ENCODE data around the gene POTEB.
"Not testable (repeated sequence)": the region's sequence is repeated elsewhere in the genome, so short reads cannot be mapped to it uniquely, and the experiment has no call there.

Gene POTEB

DNA sequence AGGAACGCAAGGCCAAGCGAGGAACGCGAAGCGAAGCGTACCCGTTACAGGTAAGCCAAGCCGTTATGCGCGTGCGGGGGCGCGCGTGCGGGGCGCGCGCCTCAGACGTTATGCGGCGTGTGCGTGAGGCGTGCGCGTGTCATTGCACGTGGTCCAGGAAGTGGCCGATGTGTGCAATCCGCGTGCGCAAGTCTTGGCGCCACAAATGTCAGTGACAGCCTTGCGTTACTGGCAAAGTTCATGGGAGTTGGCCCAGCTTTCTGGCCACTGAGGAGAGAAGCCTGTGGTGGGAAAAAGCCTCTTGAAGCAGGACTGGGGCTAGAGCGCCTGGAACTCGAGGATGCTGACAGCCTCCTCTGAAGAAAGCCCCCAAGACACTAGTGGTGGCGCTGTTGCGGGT lies at the start of gene POTEB:
Gene POTEB (minus strand): TSS at position 101 of the 400 bp plus-strand sequence. CDS start 489 bp downstream, outside the sequence.
- DNase-seq, result not testable (repeated sequence)

DNA sequence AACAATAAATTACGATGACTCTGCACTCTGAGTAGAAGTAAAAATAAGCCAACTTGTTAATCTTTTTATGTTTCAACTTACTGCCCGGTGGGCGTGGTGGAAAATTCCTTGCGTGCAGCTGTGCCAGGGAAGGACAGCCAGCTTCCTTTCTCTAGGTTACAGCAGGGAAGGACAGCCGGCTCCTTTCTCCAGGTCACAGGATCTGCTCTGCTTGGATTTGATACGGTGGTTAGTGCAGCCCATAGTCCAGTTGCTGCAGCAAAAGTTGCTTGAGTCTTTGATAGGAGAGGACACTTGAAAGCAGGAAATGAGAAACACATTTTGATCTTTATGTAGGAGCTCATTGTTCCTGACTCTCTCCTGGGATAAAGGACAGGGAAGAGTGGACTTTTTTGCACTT lies 13.4 kb upstream of the POTEB start:
- DNase-seq, result not testable (repeated sequence)

DNA sequence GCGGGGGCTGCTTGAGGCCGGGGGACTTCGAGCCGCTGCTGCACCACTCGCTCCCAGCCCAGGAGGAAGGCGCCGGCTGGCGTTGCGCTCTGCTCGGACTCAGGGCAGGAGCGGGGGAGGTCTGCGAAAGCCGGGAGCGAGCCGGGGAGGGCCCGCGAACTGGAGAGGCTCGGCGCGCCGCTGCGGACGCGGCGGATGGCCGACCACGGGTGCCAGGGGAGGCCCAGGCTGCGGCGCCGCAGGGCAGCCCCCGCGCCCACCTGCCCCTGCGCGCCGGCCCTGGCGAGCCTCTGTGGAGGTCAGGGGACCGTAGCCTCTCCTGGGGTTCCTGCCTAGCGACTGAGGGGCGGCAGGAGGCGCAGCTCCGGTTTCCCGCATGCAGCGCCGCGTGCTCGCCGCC lies 12.0 kb upstream of the POTEB start:
- not testable (repeated sequence) for DNase-seq

DNA sequence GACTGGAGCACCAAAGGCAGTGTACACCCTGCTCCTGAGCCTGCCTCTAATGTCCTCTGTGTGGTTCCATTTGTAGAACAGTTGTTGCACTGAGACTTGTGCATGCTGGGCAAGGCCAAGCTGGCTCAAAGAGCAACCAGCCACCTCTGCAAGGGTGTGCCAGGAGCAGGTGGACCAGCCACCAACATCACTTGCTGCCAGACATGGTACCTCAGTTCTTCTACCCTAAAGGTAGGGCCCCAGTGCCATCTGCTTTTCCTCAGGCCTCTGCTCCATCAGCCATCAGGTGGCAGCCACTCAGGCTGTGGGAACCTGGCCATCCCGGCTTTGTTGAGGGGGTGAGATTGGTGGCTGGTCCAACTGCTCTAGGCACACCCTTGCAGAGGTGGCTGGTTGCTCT lies 38.7 kb downstream of the POTEB start:
- not testable (repeated sequence) for DNase-seq
